Measurements from ENCODE around the gene CRYBA4.

The CRYBA4 gene

DNA sequence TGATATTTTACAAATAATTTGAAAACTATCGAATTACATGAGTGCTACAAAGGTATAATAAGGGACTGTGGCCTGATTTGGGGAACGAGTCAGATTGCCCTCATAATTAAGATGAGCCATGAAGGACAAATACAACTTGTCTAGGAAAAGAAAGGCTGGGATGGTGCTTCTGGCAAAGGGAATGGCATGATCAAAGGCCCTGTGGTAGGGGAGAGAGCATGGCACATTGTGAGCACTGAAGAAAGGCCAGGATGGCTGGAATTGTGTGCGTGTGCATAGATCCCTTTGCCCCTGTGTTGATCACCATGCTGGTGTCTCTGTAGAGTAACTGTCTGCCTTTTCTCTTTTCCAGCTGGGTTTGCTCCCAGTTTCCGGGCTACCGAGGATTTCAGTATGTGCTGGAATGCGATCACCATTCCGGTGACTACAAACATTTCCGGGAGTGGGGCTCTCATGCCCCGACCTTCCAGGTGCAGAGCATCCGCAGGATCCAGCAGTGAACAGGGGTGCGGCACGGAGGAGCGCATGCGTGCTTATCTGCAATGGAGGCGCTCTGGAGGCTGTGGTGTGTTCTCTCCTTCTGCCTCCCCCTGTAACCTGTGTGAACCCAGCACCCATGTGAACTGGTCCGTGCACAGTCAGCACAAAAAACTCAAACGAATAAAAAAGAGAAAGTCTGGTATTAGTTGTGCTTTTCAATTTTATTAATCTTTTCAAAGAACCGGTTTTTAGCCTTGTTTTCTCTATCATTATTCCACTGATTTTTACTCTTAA is 8.4 kb downstream of the CRYBA4 start:
- no peak for DNase-seq

DNA sequence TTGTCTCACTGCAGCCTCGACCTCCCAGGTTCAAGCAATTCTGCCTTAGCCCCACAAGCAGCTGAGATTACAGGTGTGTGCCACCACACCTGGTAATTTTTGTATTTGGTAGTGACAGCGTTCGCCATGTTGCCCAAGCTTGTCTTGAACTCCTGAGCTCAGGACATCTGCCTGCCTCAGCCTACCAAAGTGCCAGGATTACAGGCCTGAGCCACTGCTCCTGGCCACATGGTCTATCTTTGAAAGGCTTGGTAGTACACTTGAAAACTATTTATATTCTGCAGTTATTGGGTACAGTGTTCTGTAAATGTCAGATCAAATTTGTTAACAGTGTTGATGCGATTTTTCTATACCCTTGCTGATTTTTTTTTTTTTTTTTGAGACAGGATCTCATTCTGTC is 9.5 kb downstream of the CRYBA4 start:
- DNase-seq, result no peak

DNA sequence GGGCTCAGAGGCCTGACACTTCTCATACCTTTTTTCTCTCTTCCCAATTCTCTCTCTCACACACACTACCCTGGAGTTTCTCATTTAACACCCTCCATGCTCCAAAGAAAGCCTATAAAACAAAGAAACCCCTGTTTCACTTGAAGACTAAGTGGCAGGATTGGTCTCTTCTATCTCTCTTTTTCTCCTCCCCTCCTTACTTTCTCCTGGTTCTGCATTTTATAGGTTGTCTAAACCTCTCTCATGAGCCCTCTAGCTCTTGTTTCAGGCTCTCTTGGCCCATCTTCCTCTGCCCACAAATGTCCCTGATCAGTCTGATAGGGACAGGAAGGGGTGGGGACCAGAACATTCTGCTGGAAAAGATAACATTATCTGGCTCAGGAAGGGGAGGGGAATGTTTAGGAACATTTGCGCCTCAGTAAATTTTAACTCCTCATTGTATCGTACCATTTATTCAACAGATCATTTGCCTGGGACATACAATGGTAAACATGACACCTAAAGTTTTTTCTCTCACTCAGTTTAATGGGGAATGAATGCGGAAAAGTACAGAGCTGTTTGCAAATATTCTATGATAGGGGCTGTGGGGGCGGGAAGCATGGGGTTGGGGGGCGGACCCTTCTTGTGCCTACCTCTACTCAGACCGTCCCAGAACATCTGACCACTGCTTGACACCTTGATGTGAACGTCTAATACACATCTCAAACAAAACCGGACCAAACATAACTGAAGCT is 10.8 kb downstream of the CRYBA4 start:
- no peak for DNase-seq

DNA sequence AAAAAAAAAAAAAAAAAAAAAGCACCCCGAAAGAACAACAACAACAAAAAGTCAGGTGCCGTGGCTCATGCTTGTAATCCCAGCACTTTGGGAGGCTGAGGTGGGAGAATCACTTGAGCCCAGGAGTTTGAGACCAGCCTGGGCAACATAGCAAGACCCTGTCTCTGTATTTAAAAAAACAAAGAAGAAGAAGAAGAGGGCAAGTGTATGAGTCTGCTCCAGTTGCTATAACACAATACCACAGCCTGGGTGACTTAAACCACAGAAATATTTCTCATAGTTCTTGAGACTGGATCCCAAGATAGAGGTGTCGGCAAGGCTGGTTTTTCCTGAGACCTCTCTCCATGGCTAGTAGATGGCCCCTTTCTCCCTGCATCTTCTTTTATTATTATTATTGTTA is 12.4 kb downstream of the CRYBA4 start:
- no peak for DNase-seq

DNA sequence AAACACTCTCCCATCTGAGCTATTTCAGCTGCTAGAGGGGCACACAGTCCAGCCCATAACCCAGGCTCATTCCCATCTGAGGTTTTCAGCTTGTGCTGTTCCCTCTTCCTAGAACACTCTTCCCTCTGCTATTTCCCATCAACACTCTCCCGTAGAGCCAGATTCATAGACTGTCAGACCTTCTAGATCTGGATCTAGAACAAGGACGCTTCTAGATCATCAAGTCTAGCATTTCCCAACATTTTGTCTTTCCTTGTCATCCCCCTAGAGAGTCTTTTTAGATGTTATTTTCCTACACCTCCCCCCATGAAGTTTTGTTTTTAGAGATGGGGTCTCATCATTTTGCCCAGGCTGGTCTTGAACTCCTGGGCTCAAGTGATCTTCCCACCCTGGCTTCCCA is 13.4 kb downstream of the CRYBA4 start:
- no peak for DNase-seq

DNA sequence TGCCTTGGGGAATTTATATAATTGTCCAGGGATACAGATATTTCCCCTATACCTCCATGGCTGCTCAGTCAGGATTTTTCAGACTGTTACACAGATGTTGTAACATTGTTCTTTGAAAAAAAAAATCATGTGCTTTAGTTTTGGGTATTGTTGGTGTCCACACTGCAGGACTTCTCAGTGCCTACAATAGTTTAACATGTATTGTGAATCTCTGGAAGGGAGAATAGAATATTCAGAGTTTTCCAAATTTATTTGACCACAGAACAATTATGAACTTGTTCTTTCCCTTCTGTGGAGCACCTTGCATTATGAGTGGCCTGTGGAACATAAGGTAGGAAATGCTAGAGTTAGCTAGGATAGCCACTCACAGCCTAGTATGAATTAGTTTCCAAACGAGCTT is 14.5 kb downstream of the CRYBA4 start:
- DNase-seq, result no peak

DNA sequence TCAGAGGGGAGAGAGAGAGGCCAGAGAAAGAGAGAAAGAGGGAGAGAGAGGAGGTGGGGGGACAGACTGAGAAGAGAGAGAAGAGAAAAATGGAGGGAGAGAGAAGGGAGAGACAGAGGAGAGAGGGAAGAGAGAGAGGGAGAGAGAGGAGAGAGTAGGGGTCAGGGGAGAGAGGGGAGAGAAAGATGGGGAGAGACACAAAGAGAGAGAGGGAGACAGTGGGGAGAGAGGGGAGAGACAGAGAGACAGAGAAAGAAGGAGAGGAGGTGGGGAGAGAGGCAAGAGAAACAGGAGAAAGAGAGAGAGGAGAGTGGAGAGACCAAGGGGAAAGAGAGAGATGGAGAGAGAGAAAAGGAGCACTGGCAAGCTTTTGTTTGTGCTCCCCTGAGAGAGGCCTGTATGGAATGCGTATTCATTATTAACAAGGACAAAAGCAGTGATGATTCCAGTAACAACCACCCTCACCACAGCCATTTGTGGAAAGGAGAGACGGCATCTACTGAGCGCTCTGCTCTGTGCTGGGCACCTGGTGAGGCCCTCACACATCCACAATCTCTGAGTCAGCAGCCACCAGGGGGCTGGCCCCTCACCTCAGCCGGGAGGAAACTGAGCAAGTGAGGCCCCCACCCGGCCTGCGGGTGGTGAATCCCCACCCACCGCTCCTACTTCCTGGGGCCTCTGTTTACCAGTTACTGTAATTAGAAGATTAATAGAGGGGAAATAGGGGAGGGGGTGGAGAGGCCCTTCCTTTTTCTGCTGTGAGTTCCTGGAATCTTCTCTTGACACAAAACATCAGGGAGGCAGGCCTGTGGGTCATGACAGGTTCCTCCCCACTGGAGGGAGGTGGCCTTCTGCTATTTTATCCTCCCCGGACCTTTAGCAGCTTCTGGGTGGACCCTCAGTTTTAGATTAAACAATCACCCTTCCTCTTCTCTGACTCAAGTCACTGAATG is 21.0 kb downstream of the CRYBA4 start:
- DNase-seq, result peak; percentile 87

DNA sequence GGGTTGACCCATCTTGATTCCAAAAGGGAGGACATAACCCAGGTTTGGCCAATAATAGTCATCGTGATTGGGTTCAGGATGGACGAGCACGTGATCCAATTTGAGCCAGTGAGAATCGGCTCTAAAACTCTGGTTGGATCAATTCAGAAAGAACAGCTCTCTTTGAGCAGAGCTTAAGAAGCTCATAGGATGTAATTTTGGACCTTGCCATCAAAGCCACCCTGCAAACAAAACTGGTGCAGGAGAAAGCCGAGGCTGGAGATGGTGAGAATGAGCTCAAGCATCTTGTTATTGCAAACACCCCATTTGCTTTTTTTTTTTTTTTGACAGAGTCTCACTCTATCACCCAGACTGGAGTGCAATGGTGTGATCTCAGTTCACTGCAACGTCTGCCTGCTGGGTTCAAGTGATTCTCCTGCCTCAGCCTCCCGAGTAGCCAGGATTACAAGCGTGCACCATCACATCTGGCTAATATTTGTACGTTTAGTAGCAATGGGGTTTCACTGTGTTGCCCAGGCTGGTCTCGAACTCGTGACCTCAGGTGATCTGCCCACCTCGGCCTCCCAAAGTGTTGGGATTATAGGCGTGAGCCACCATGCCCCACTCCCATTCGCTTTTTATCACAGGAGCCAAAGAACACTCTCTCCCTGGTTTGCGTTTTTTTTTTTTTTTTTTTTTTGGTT is 21.8 kb downstream of the CRYBA4 start:
- peak; percentile 44 for DNase-seq

DNA sequence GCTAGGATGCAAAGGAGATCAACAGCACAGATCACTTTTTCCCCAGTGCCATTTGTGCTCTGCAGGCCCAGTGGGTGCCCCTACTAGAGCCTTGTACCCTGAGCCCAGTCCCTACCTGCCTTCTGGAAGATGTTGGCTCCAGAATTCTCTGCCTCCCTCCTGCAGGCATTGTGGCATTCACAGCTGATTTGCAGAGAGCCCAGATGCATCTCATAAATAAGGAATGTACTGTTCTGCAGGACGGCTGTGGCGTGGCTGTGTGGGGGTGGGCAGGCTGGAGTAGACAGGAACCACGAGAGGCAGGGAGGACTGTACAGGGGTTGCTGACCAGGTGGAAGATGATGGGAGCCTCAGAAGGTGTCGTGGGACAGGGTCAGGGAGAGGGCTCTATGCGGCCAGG is 24.4 kb downstream of the CRYBA4 start:
- no peak for DNase-seq

DNA sequence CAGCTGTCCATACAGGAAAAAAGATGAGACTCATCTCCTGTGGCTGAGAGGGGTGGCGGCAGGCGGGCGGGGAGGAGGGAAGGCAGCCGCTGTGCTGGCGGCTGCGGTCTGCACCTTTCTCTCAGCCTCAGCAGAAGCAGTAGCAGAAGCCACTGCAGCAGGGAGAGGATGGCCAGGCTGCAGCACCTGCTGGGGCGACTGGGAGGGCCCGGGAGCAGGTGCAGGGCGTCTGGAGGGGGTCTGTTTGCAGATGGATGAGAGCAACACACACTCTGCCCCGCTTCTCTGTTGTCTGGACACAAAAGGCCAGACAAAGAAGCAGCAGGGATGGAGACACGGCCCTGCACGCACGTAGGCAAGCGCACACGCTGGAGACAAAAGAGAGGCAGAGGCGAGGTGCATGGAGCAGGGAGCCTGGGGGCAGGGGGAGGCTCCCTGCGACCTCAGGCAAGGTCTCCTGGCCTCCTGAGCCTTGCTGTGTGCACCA is 26.3 kb downstream of the CRYBA4 start:
- peak; percentile 51 for DNase-seq

DNA sequence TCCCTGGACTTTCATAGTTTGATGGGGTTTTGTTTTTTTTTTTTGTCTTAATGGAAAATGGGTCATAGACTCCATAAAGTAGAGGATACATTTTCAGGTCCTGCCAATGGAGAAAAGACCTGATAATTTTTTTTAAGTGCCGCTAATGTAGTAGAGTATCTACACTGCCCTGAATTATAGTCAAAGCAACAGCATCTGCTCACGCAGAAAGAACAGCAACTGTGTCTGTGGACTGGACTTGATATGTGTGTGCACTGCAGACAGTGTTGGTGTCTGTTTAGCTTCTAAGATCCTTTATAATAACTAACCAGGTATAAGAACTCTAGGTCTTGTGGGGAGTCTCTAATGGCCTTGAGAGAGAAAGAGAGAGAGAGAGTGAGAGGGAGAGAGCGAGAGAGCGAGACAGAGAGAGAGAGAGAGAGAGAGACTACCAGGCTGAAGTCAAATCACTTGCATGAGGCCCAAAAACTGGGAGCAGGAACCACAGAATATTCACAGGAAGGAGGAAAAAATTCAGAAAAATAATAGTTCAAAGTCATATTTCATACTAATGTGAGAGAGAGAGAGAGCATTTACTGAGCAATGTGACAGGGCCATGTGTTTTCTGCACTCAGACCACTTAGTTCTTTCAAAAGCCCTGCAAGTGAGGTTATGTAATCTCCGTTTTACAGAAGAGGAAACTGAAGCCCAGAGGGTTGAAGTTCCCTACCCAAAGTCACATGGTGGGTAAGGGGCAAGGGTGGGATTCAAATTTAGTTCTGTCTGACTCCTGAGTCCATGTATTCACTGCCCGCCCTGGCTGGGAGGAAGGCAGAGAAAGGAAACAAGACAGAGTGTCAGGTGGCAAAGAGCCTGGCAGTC is 27.0 kb downstream of the CRYBA4 start:
- DNase-seq, result peak; percentile 28

DNA sequence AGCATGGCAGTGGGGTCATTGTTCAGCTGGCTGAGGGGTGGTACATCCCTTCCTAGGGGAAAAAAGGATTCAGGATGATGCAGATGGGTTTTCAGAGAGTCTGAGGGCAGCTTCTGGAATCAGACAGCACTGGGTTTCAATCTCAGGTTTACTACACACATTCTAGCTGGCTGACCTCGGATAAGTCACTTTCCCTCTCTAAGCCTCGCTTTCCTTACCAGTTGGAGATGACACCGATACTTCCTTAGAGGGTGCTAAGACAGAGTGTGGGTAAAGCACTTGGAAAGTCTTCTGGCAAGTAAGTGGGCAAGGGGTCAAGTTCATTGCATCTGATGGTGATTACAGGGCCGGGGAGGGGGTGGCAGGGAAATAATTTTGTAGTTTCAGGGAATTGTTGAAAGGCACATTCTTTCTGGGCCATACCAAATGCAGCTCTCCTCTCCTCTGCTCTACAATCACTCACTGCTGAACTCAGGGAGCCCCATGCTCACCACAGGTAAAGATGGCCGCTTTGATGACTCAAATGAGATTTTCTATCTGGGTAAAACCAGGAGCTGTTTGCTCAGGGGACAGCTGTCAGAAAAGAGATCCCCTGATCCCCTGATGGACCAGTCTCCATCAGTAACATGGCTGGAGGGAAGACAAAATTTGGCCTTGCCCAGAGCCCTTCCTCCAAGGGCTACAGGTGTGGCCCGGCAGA is 29.1 kb downstream of the CRYBA4 start:
- DNase-seq, result no peak

DNA sequence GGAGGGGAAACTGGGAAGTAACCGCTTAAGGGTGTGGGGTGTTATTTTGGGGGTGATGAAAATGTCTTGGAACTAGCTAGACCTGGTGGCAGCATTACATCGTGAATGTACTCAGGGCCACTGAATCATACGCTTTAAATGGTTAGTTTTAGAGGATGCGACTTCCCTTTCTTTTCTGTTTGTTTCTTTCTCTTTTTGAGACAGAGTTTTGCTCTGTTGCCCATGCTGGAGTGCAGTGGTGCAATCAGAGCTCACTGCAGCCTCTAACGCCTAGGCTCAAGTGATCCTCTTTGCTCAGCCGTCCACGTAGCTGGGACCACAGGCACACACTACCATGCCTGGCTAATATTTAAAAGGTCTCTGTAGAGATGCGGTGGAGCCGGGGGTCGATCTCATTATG is 30.1 kb downstream of the CRYBA4 start:
- DNase-seq, result no peak

DNA sequence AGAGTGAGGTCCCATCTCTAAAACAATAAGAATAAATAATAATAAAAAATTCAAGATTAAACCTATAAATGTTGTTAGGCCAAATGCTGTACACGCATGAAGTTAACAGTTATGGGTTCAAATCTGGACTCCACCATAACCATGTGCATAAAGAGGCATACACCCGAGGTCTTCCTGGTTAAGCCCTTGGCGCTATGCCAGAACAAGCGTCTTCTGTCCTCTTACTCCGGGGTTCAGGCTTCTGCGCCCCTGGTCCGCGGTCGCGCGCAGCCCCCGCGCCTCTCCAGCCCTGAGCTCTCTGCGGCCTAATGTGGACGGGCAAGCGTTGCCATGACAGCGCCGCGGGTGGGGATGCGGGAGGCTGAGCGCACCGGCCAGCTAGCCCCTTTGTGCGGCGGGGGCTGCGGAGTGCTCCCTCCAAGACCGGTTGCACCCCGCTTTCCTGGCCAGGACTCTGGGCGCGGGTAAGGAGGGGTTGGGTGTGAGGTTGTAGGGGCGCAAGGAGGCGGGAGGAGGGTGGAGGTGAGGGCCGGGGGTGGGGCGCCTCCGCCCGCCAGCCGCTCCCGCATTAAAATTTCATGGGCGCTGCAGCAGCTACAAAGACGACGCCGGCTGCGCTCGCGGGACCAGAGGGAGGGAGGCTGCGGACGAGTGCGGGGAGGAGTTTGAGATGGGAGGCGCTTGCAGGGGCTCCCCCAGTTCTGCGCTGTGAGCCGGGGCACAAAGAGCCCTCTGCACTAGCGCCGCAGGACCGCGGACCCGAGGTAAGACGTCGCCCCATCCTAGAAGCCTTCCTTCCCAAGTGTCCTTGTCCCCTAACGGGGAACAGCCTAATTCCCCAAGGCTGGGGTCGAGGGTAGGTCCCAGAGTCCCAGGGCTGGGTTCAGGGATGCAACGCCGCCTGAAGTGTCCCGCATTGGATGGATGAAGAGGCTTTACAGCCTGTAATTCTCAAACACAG is 35.4 kb downstream of the CRYBA4 start, which contains the start of gene MIAT:
Gene MIAT, plus strand, starts transcription at position 698 of the 961 bp plus-strand sequence.
- peak; percentile 77 for DNase-seq

DNA sequence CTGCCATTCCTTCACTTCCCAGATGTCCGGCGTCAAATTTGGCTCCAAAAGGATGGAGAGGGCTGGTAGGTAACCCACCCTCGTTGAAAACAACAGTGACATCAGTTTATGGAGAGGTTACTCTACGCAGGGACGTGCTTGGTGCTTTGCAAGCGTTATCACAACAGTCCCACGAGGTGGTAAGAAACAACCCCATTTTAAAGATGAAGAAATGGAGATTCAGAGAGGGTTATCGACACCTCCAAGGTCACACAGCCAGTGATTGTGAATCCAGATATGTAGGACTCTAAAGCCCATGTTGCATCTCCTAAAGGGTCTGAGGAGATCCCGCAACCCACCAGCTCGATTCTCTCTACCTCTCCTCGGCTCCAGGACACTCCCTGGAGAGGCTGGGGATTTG is 36.4 kb downstream of the CRYBA4 start:
- peak; percentile 27 for DNase-seq

DNA sequence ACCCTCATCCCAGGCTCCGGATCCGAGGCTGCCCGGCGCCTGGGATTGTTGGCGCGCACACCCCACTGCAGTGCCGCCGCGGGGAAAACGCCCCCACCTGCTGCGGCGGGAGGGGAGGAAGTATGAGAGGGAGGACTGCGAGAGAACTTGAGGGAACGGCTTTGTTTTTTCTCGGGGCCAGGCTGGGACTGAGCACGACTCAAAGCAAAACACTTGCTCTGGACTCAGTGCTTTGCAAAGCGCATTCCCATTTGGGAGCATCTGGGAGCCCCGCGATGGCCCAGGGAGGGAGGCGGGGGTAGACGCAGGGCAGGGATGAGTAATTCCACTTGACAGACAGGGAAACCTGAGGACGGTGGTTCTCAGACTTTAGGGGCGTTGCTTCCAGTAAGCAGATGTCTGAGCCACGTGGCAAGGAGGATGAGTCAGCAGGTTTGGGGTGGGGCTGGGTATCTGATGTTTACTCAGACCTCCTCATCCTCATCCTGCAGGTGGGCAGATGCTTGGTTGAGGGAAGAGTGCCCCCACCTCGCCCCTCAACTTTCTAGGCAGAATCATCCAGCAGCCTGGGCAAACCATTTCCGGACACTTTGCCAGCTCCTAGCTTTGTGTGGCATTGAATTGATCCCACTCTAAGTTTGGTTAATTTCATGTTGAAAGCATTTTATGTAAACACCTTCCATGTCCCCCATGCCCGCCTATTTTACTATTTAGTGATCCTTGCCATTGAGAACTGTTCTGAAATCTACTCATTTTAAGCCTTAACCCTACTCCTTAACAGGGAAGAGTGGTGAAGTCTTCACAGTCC is 37.1 kb downstream of the CRYBA4 start:
- peak; percentile 80 for DNase-seq

DNA sequence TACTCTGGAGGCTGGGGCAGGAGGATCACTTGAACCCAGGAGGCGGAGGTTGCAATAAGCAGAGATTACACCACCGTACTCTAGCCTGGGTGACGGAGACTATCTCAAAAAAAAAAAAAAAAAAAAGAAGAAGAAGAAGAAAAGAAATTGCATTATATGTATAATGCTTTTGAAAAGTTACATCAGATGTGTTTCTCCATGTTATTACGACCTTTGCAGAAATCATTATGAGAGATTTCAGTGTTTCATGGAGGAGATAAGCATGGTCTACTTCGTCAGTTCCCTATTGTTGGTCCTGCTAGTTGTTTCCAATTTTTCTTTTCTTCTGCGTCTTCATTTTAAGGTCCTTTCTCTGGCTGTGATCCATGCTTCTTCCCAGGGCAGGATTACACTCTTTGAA is 38.6 kb downstream of the CRYBA4 start:
- no peak for DNase-seq

DNA sequence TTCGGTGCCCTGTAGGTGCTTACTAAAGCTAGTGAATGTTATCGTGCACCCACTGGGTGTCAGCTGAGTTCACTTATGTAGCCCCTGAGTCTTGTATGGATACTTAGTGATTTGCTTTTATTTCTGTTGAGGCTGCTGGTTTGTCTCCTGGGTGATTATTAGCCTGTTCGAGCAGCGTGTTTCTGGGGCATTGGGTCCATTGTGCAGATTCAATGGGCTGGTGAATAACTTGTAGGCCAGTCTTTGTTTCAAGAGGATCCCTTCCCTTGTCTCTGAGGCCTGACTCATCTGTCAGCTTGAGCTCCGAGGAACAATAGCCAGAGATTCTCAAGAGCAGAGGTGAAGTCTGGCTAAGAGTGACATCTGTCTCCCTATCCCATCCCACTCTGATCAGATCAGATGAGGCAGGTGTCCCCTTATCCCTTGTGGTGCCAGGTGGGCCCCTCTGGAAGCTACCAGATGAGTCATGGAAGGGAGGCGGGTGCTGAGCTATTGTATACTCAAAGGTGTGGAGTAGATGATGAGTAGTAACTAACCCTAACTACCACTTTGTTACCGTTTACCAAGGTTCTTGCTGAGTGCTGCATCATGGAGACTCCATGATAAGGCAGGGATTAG is 39.3 kb downstream of the CRYBA4 start:
- DNase-seq, result no peak
